ENCODE results near the gene TBC1D9. TPM values are rescaled to one million over a fixed set of nuclear protein-coding genes. Genes with fewer than 3 reads are reported as not detected.
A peak's percentile ranks its signal among the peaks of the same experiment; 100 is the strongest.

Gene TBC1D9
- total RNA-seq, 1 donor from 2014 or later, result 42.6 TPM

DNA sequence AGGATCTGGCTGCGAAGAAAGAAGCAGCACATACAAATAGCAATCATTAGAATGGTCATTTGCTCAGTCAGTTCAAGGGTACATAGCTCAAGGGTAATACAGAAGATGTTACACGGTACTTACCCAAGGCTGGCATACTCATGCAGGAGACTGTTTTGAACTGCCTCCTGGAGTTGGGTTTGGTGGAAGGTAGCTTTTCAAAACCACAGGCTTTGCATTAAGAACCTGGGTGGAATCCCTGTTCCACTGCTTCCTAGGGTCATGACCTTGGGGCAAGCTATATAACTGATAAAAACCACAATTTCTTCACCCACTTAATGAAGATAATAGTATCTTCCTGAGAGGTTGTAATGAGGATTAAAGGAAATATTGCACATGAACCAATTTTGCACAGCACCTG lies 36.5 kb downstream of the TBC1D9 start:
- no peak overlapping the region for H3K4me3 ChIP-seq
- no peaks in the 10 kb centered on the region for H3K27me3 ChIP-seq (ENCODE audit: low read depth)
- no peaks in the 10 kb centered on the region for H3K36me3 ChIP-seq
- DNase-seq, result no peak
- peak overlapping the region; percentile 83 for H3K27ac ChIP-seq
- intact Hi-C loops (cut with DNase I), result no loop called here
- TF ChIP-seq, protein P1, sequence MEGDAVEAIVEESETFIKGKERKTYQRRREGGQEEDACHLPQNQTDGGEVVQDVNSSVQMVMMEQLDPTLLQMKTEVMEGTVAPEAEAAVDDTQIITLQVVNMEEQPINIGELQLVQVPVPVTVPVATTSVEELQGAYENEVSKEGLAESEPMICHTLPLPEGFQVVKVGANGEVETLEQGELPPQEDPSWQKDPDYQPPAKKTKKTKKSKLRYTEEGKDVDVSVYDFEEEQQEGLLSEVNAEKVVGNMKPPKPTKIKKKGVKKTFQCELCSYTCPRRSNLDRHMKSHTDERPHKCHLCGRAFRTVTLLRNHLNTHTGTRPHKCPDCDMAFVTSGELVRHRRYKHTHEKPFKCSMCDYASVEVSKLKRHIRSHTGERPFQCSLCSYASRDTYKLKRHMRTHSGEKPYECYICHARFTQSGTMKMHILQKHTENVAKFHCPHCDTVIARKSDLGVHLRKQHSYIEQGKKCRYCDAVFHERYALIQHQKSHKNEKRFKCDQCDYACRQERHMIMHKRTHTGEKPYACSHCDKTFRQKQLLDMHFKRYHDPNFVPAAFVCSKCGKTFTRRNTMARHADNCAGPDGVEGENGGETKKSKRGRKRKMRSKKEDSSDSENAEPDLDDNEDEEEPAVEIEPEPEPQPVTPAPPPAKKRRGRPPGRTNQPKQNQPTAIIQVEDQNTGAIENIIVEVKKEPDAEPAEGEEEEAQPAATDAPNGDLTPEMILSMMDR (IDR thresholded peaks at IDR 0.05), result no peak
- H3K4me1 ChIP-seq, result peaks cover 55% of the 10 kb centered on the region
- ATAC-seq, result no peak
- no peaks in the 10 kb centered on the region for H3K9me3 ChIP-seq

- Histone ChIP-seq H3K36me3 (no peaks in the 10 kb centered on the region), H3K4me1 (peaks cover 50% of the 10 kb centered on the region), H3K9me3 (no peaks in the 10 kb centered on the region), H3K27me3 (ENCODE audit: low read depth) (no peaks in the 10 kb centered on the region), H3K27ac (peak overlapping the region; percentile 44), H3K4me3 (no peak overlapping the region)
- ATAC-seq (peak; percentile 56 to 61), DNase-seq (no peak)
- intact Hi-C loops (cut with DNase I), result no loop called here
- TF ChIP-seq, protein P1 (IDR thresholded peaks at IDR 0.05), result no peak
These were observed 37.2 kb downstream of the TBC1D9 start for GRCh38 chr4:140719022-140719421.

DNA sequence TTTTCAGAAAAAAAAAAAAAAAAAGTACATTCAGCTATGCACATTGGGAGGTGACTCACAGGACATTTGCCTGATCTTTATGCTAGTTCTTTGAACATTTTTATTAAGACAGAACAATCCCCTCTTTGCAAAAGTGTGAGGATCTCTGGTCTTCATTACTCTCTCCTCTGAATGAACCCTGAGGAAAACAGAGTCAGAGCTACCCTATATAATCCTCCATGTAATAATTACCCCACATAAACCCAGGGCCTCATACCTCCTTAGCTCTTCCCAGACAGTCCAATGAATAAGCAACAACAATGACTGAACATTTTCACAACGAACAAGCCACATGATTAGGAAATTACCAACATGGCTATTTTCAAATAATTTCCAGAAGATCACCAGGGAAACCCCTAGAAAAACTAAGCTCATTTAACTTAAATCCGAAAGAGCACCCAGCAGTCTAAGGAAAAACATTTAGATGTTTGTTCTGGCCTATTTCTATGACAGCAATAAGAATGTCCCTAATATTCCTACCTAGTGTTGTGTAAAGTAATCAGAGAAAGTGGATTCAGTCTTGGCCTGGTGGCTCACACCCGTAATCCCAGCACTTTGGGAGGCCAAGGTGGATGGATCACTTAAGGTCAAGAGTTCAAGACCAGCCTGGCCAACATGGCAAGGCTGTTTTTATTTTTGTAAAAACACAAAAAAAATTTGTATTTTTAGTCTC lies 37.8 kb downstream of the TBC1D9 start:
- no peaks in the 10 kb centered on the region for H3K27me3 ChIP-seq (ENCODE audit: low read depth)
- no peaks in the 10 kb centered on the region for H3K9me3 ChIP-seq
- ATAC-seq, result peak in 1 of 2 donors; percentile 37
- no peak for DNase-seq
- H3K36me3 ChIP-seq, result no peaks in the 10 kb centered on the region
- peaks cover 50% of the 10 kb centered on the region for H3K4me1 ChIP-seq
- H3K4me3 ChIP-seq, result no peak overlapping the region
- intact Hi-C loops (cut with DNase I), result no loop called here
- TF ChIP-seq, protein P1 (IDR thresholded peaks at IDR 0.05), result no peak
- H3K27ac ChIP-seq, result peak overlapping the region; percentile 44

DNA sequence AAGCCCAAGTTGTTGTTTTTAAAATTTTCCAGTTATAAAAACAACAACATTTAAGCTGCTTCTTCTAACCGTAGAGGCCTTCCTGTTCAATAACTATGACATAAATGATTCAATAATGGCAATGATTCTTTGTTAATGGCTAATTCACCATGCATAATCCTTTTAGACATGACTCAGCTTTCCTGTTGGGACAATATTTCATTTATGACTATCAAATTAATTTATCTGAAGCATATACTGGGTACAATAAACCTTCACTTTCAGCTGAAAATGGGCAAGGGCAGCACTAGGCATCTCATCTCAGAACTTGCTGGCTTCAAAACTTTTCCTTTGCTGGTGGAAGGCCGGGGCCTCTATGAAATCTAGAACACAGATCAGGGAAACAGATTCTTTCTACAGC lies 38.9 kb downstream of the TBC1D9 start:
- TF ChIP-seq, protein P1 (IDR thresholded peaks at IDR 0.05), result no peak
- no peak for ATAC-seq
- no peaks in the 10 kb centered on the region for H3K9me3 ChIP-seq
- peaks cover 50% of the 10 kb centered on the region for H3K4me1 ChIP-seq
- H3K4me3 ChIP-seq, result no peak overlapping the region
- H3K27me3 ChIP-seq (ENCODE audit: low read depth), result no peaks in the 10 kb centered on the region
- H3K27ac ChIP-seq, result peak overlapping the region; percentile 3
- no peak for DNase-seq
- intact Hi-C loops (cut with DNase I), result no loop called here
- H3K36me3 ChIP-seq, result no peaks in the 10 kb centered on the region

GRCh38 chr4:140715119-140715518 lies 41.1 kb downstream of the TBC1D9 start:
- ATAC-seq (no peak), DNase-seq (no peak)
- Histone ChIP-seq H3K27me3 (ENCODE audit: low read depth) (no peaks in the 10 kb centered on the region), H3K27ac (no peak overlapping the region), H3K4me1 (peaks cover 42% of the 10 kb centered on the region), H3K4me3 (no peak overlapping the region), H3K36me3 (no peaks in the 10 kb centered on the region), H3K9me3 (no peaks in the 10 kb centered on the region)
- TF ChIP-seq, protein P1 (IDR thresholded peaks at IDR 0.05), result no peak
- intact Hi-C loops (cut with DNase I), result no loop called here

Data from lower lobe of right lung (tissue), 2 donors.